ENCODE data around the gene TNFRSF14.

Gene TNFRSF14

DNA sequence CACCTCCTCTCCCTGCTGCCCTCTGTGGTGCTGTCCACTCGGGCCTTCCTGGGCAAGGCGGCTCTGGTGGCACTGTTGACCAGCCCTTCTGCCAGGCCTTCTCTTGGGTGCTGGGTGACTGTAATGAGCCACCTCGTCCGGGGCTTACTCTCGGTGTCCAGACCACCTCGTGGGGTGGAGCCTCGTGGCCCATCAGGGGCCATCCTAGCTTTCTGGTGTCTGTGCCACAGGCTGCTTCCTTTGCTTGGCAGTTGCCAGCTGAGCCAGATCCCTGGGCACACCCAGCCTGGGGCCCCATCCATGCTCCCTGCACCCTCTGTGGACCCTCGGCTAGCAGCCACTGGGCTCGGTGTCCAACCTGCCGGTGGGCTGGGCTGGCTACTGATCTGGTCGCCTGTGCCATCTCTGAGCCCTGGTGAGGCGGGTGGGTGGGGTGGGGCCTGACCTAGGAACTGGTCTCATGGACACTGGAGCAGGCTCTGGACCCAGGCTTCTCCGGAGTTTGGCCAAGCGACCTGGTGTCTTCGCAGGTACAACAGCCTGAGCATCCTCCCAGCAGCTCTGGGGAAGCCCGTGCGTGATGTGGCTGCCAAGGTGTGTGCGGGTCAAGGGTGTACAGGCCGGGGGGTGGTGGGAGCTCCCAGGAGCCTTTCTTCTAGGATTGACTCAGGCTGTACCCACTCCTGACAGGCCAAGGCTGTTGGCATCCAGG is 31.8 kb downstream of the TNFRSF14 start:
- no peak for TF ChIP-seq CTCF (IDR thresholded peaks at IDR 0.05; ENCODE audit: extremely low read depth, insufficient read depth, missing control alignments)
- in situ Hi-C loops (cut with MboI; ENCODE audit: low pct_unique_long_range_greater_than_20kb, low sequenced_read_pairs, unreplicated experiment): no loop called here
- no peak for DNase-seq (ENCODE audit: low spot score)

DNA sequence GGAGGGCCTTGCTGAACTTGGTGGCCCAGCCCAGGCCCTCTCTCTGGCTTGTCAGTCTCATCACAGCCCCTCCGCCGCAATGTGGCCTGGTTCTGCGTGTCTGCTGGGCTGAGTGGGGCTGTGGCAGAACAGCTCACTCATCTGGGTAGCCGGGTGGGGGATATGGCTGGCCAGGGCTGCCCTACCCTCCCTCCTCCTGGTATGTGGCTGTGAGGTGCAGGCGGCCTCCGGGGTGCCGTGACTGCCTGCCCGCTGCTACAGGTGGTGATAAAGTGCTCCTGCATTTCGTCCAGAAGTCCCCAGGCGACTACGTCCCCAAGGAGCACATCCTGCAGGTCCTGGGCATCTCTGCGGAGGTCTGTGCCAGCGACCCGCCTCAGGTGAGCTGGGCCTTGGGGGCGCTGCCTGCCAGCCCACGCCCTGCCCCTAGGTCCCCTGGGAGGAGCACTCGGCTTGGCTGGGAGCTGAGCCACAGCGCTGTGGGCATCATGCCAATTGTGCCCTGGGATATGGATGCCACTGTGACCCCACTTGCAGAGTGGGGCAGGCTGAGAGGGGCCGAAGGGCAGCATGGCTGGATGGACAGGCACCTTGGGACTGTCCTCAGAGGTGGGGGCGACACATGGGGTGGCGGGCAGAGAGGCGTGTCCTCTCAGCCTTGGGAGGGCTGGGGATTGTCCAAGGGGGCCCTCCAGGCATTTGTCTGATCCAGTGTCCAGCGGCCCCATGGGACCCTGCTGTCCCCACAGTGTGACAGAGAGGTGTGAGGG is 32.7 kb downstream of the TNFRSF14 start:
- in situ Hi-C loops (cut with MboI; ENCODE audit: low pct_unique_long_range_greater_than_20kb, low sequenced_read_pairs, unreplicated experiment): no loop called here
- no peak for TF ChIP-seq CTCF (IDR thresholded peaks at IDR 0.05; ENCODE audit: extremely low read depth, insufficient read depth, missing control alignments)
- no peak for DNase-seq (ENCODE audit: low spot score)

DNA sequence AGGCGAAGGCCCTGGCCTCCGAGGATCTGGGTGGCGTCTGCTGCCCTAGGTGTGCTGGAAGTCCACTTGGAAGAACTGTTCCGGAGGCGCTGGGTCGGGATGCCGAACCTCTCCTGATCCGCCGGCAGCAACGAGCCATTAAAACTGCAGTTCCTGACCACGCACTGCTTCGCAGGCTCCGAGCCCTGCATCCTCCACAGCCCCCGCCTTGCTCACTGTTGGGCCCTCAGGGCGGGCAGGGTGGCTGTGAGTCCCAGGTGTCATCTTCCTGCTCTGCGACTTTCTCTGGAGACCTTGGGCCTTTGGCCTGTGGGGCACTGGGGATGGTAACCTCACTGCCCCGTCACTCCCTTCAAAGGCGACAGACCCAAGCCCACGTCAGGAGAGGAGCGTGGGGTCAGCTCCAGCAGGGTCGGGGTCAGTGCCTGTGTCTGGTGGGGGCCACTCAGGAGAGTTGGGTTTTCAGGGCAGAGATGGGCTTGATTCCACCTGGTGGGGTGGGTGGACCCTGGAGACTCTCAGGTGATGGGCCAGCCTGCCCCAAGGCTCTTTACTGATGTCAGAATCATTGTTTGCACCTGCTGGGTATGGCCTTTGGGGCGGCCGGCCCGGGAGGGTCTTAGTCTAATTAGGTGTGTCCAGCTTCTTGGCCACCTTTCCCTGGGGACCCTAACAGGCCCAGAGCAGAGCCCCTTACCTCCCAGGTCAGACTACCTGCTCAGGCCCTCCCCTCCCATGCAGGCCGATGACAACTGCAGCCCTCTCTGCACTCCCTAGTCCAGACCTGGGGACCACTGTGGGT is 33.5 kb downstream of the TNFRSF14 start:
- no peak for TF ChIP-seq CTCF (IDR thresholded peaks at IDR 0.05; ENCODE audit: extremely low read depth, insufficient read depth, missing control alignments)
- in situ Hi-C loops (cut with MboI; ENCODE audit: low pct_unique_long_range_greater_than_20kb, low sequenced_read_pairs, unreplicated experiment): no loop called here
- no peak for DNase-seq (ENCODE audit: low spot score)

GRCh38 chr1:2590233-2591141 is 34.3 kb downstream of the TNFRSF14 start:
- DNase-seq (ENCODE audit: low spot score): no peak
- in situ Hi-C loops (cut with MboI; ENCODE audit: low pct_unique_long_range_greater_than_20kb, low sequenced_read_pairs, unreplicated experiment): no loop called here
- TF ChIP-seq CTCF (IDR thresholded peaks at IDR 0.05; ENCODE audit: extremely low read depth, insufficient read depth, missing control alignments): no peak

DNA sequence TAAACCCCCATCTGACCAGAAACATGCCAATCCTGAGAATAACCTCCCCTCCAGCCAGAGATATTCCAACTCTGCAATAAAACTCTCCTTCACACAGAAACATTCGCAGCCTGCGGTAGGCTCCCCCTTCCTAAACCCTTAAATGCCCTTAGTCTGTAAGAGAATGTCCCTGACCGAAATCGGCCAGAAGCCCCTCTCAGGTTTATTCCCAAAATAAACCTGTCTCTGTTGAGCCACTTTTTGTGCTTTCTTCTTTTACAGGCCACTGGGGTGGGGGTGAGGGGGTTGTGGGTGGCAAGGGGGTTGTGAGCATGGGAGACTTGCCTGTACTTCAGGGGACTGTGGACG is 35.0 kb downstream of the TNFRSF14 start:
- no peak for TF ChIP-seq CTCF (IDR thresholded peaks at IDR 0.05; ENCODE audit: extremely low read depth, insufficient read depth, missing control alignments)
- DNase-seq (ENCODE audit: low spot score): no peak
- in situ Hi-C loops (cut with MboI; ENCODE audit: low pct_unique_long_range_greater_than_20kb, low sequenced_read_pairs, unreplicated experiment): no loop called here

Data from GM13977 (cell line).